Endodermal cell (in vitro differentiated cells): ENCODE results near the gene RXRA. TPM values are rescaled to one million over a fixed set of nuclear protein-coding genes. Genes with fewer than 3 reads are reported as not detected.
A peak's percentile ranks its signal among the peaks of the same experiment; 100 is the strongest.

ENCODE experiments used
- DNase-seq: peaks from one replicate; pipeline ENCODE4 v3.0.0-alpha.2; 2017
- H3K27ac ChIP-seq: 2 replicates; pipeline ENCODE4 v1.5.1; 2013; ENCODE audit warnings: mild to moderate bottlenecking, low read depth, low read length, moderate library complexity
- H3K27me3 ChIP-seq: 2 replicates; pipeline ENCODE4 v1.6.1; 2013; ENCODE audit warnings: mild to moderate bottlenecking, low read length, moderate library complexity; ENCODE audit not compliant: insufficient read depth, control insufficient read depth, poor library complexity, severe bottlenecking
- H3K36me3 ChIP-seq: 2 replicates; pipeline ENCODE4 v1.7.0; 2013; ENCODE audit warnings: mild to moderate bottlenecking, low read length, moderate library complexity; ENCODE audit not compliant: control insufficient read depth, insufficient read depth
- H3K4me1 ChIP-seq: one replicate; pipeline ENCODE4 v1.7.0; 2013; ENCODE audit warnings: low read length; ENCODE audit not compliant: control insufficient read depth, insufficient read depth
- H3K4me3 ChIP-seq: 2 replicates; pipeline ENCODE4 v1.5.1; 2013; ENCODE audit warnings: mild to moderate bottlenecking, low read length, moderate library complexity
- H3K9ac ChIP-seq: 2 replicates; pipeline ENCODE4 v1.6.1; 2013; ENCODE audit warnings: mild to moderate bottlenecking, low read length, moderate library complexity; ENCODE audit not compliant: poor library complexity, severe bottlenecking; ENCODE audit errors: extremely low read depth
- H3K9me3 ChIP-seq: 2 replicates; pipeline ENCODE4 v1.6.1; 2013; ENCODE audit warnings: mild to moderate bottlenecking, low read length, moderate library complexity; ENCODE audit not compliant: control insufficient read depth
- H3K27ac Mint-ChIP-seq: 2 replicates; pipeline ENCODE4 v1.8.0; 2020; ENCODE audit warnings: mixed read lengths
- H3K27me3 Mint-ChIP-seq: 2 replicates; pipeline ENCODE4 v1.8.0; 2021; ENCODE audit warnings: mild to moderate bottlenecking, mixed read lengths; ENCODE audit not compliant: insufficient read depth
- H3K36me3 Mint-ChIP-seq: 2 replicates; pipeline ENCODE4 v1.8.0; 2020; ENCODE audit warnings: low read depth, mixed read lengths
- H3K4me1 Mint-ChIP-seq: 2 replicates; pipeline ENCODE4 v1.8.0; 2020; ENCODE audit warnings: mixed read lengths
- H3K4me3 Mint-ChIP-seq: 2 replicates; pipeline ENCODE4 v1.8.0; 2020; ENCODE audit warnings: mild to moderate bottlenecking, moderate library complexity, mixed read lengths
- H3K9me3 Mint-ChIP-seq: 2 replicates; pipeline ENCODE4 v1.8.0; 2020; ENCODE audit warnings: mild to moderate bottlenecking, mixed read lengths
- CTCF ChIP-seq: fragments of 200-600 bp; sonication (generic); conservative IDR thresholded peaks from 2 replicates; pipeline ENCODE4 v1.5.0; 2021; ENCODE audit warnings: antibody characterized with exemption, mild to moderate bottlenecking
- WGBS, 2 experiments: methylation state at CpG; one replicate each; pipeline versions ENCODE4 v1.1.5 to v1.1.7; 2013; ENCODE audit warnings: missing lambda C conversion rate in 2 of 2, mixed read lengths in 1 of 2; ENCODE audit not compliant: insufficient coverage in 1 of 2, insufficient read length in 1 of 2; 5-methylcytosine and 5-hydroxymethylcytosine counted together
- total RNA-seq, 2 donors: library from RNA; stranded (reverse); fragmentation: NEBNext Ultra II Directional in 1 of 2; extraction: Animal tissue kit (Norgen Biotek cat#: 25700) in 1 of 2; gene quantifications; 2 replicates in 1 of 2; 3 replicates in 1 of 2; pipeline ENCODE4 v1.2.1, GENCODE V29; 2021

Gene RXRA
- total RNA-seq, 2 donors from 2014 or later = 58.3 to 70.6 TPM

- Mint-ChIP-seq H3K27ac (peak overlapping the region; percentile 87), H3K36me3 (no peaks in the 10 kb centered on the region), H3K9me3 (no peaks in the 10 kb centered on the region), H3K4me1 (peaks cover 35% of the 10 kb centered on the region), H3K4me3 (peak overlapping the region; percentile 71), H3K27me3 (no peaks in the 10 kb centered on the region)
- DNase-seq = no peak
- Histone ChIP-seq H3K9ac (peak overlapping the region; percentile 44), H3K36me3 (no peaks in the 10 kb centered on the region), H3K27me3 (no peaks in the 10 kb centered on the region), H3K27ac (peak overlapping the region; percentile 53), H3K9me3 (no peaks in the 10 kb centered on the region), H3K4me1 (peaks cover 38% of the 10 kb centered on the region), H3K4me3 (peak overlapping the region; percentile 88)
- WGBS, 2 experiments = 53 to 59% methylated on average over 7 to 16 of the region's 16 CpGs
- TF ChIP-seq CTCF = no peak
These were observed 2.1 kb downstream of the RXRA start for GRCh38 chr9:134328341-134328840.

GRCh38 chr9:134328841-134329575 is 2.8 kb downstream of the RXRA start:
- H3K4me3 ChIP-seq = peak overlapping the region; percentile 88
- H3K9ac ChIP-seq = peak overlapping the region; percentile 38
- Mint-ChIP-seq H3K36me3 (no peaks in the 10 kb centered on the region), H3K27ac (peak overlapping the region; percentile 87), H3K4me3 (peak overlapping the region; percentile 71), H3K4me1 (peaks cover 29% of the 10 kb centered on the region), H3K9me3 (no peaks in the 10 kb centered on the region), H3K27me3 (no peaks in the 10 kb centered on the region)
- H3K36me3 ChIP-seq = no peaks in the 10 kb centered on the region
- WGBS, 2 experiments = 83 to 86% methylated on average over 24 to 31 of the region's 31 CpGs
- no peak for DNase-seq
- H3K9me3 ChIP-seq = no peaks in the 10 kb centered on the region
- no peaks in the 10 kb centered on the region for H3K27me3 ChIP-seq
- H3K4me1 ChIP-seq = peaks cover 37% of the 10 kb centered on the region
- TF ChIP-seq CTCF = no peak
- H3K27ac ChIP-seq = peak overlapping the region; percentile 53

- Histone ChIP-seq H3K27me3 (no peaks in the 10 kb centered on the region), H3K9me3 (no peaks in the 10 kb centered on the region), H3K27ac (no peak overlapping the region), H3K4me3 (no peak overlapping the region), H3K4me1 (peaks cover 34% of the 10 kb centered on the region), H3K9ac (no peak overlapping the region), H3K36me3 (no peaks in the 10 kb centered on the region)
- no peaks in the 10 kb centered on the region for H3K36me3 Mint-ChIP-seq
- H3K27me3 Mint-ChIP-seq = no peaks in the 10 kb centered on the region
- WGBS, 2 experiments = 75 to 87% methylated on average over 2 to 7 of the region's 7 CpGs
- peaks cover 26% of the 10 kb centered on the region for H3K4me1 Mint-ChIP-seq
- peak overlapping the region; percentile 76 for H3K27ac Mint-ChIP-seq
- H3K9me3 Mint-ChIP-seq = no peaks in the 10 kb centered on the region
- H3K4me3 Mint-ChIP-seq = peak overlapping the region; percentile 71
- no peak for DNase-seq
- no peak for TF ChIP-seq CTCF
These were observed 3.3 kb downstream of the RXRA start for GRCh38 chr9:134329576-134329855.
